C4-2B (cell line): ENCODE results near the gene HSPA9.

Source experiments
- ZFX ChIP-seq: fragments of 450-650 bp; IDR thresholded peaks from 2 replicates; pipeline ENCODE4 v1.6.1; 2017
- TF ChIP-seq, protein P1 (sequence below): fragments of 450-650 bp; conservative IDR thresholded peaks from 2 replicates; pipeline ENCODE4 v1.5.1; 2017; ENCODE audit warnings: mild to moderate bottlenecking

DNA sequence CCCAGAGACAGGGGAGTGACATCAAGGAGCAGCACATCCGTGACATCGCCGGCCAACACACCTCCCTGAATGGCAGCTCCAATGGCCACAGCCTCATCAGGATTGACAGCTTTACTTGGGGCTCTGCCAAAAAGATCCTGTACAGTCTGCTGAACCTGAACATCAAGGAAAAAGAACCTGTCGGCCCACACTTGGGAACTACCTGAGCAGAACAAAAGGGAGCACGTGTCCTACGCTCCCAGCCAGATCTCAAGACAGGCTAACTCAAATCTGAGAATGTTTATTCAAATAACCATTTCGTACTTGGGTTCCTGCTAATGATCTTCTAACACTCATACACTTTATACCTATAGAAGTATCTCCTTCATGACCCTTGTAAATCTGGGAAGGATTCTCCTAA is 15.3 kb downstream of the HSPA9 start:
- TF ChIP-seq, protein P1, sequence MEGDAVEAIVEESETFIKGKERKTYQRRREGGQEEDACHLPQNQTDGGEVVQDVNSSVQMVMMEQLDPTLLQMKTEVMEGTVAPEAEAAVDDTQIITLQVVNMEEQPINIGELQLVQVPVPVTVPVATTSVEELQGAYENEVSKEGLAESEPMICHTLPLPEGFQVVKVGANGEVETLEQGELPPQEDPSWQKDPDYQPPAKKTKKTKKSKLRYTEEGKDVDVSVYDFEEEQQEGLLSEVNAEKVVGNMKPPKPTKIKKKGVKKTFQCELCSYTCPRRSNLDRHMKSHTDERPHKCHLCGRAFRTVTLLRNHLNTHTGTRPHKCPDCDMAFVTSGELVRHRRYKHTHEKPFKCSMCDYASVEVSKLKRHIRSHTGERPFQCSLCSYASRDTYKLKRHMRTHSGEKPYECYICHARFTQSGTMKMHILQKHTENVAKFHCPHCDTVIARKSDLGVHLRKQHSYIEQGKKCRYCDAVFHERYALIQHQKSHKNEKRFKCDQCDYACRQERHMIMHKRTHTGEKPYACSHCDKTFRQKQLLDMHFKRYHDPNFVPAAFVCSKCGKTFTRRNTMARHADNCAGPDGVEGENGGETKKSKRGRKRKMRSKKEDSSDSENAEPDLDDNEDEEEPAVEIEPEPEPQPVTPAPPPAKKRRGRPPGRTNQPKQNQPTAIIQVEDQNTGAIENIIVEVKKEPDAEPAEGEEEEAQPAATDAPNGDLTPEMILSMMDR: no peak
- TF ChIP-seq ZFX: no peak
